Ishikawa (cell line): ENCODE measurements around the gene L2HGDH.

Source experiments
- CEBPB ChIP-seq: IDR thresholded peaks from 2 replicates; pipeline ENCODE4 v1.6.1; 2012
- CREB1 ChIP-seq: IDR thresholded peaks from 2 replicates; pipeline ENCODE4 v1.6.1; 2012; ENCODE audit warnings: low read depth
- EGR1 ChIP-seq: IDR thresholded peaks from 2 replicates; pipeline ENCODE4 v1.6.1; 2012
- EP300 ChIP-seq: IDR thresholded peaks from 2 replicates; pipeline ENCODE4 v1.6.1; 2012; ENCODE audit warnings: borderline replicate concordance
- FOXM1 ChIP-seq: IDR thresholded peaks from 2 replicates; pipeline ENCODE4 v1.6.1; 2012; ENCODE audit warnings: low read depth, borderline replicate concordance
- NFIC ChIP-seq: IDR thresholded peaks from 2 replicates; pipeline ENCODE4 v1.6.1; 2012
- RAD21 ChIP-seq: IDR thresholded peaks from 2 replicates; pipeline ENCODE4 v1.6.1; 2012; ENCODE audit warnings: low read depth
- REST ChIP-seq: IDR thresholded peaks from 2 replicates; pipeline ENCODE4 v1.6.1; 2012; ENCODE audit warnings: low read depth, mild to moderate bottlenecking
- TAF1 ChIP-seq: IDR thresholded peaks from 2 replicates; pipeline ENCODE4 v1.6.1; 2012; ENCODE audit warnings: low read depth, mild to moderate bottlenecking
- TCF12 ChIP-seq: IDR thresholded peaks from 2 replicates; pipeline ENCODE4 v1.6.1; 2012; ENCODE audit warnings: low read depth
- TEAD4 ChIP-seq: IDR thresholded peaks from 2 replicates; pipeline ENCODE4 v1.6.1; 2012
- YY1 ChIP-seq: IDR thresholded peaks from 2 replicates; pipeline ENCODE4 v1.6.1; 2012; ENCODE audit warnings: low read depth
- ZBTB7A ChIP-seq: IDR thresholded peaks from 2 replicates; pipeline ENCODE4 v1.6.1; 2012; ENCODE audit warnings: low read depth
- TF ChIP-seq, protein P1 (sequence below): IDR thresholded peaks from 2 replicates; pipeline ENCODE4 v1.6.1; 2012
- TF ChIP-seq, protein P2 (sequence below): IDR thresholded peaks from 2 replicates; pipeline ENCODE4 v1.6.1; 2012

Gene L2HGDH

GRCh38 chr14:50288146-50288545, 23.9 kb downstream of the L2HGDH start:
- TF ChIP-seq EP300 (no peak), YY1 (no peak), CREB1 (no peak), TAF1 (no peak), ZBTB7A (no peak)
- TF ChIP-seq, protein P1, sequence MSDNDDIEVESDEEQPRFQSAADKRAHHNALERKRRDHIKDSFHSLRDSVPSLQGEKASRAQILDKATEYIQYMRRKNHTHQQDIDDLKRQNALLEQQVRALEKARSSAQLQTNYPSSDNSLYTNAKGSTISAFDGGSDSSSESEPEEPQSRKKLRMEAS, result no peak

DNA sequence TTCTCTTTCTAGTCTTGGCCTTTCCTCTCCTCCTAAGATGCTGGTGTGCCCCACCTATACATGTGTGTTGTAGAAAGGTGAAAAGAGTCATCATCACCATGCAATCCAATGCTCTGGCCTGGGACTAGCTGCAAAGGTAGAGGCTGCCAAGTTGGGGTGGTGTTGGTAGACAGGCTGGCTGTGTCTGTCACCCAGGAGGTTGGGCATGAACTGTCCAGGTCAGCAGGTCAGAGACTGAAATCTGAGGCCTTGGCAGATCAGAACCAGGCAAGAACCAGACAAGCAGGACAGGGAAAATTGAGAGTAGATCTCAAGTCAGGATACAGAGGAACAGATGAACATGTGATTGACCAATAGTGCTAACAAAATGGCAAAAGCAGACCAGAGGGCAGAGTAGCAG, 26.2 kb downstream of the L2HGDH start:
- TF ChIP-seq YY1, result no peak
- TF ChIP-seq REST, result no peak
- no peak for TF ChIP-seq EGR1
- TF ChIP-seq NFIC, result no peak
- no peak for TF ChIP-seq ZBTB7A
- TF ChIP-seq TAF1, result no peak
- TF ChIP-seq FOXM1, result no peak
- TF ChIP-seq TCF12, result no peak
- TF ChIP-seq CEBPB, result no peak
- no peak for TF ChIP-seq CREB1
- no peak for TF ChIP-seq EP300
- no peak for TF ChIP-seq RAD21
- TF ChIP-seq, protein P2, sequence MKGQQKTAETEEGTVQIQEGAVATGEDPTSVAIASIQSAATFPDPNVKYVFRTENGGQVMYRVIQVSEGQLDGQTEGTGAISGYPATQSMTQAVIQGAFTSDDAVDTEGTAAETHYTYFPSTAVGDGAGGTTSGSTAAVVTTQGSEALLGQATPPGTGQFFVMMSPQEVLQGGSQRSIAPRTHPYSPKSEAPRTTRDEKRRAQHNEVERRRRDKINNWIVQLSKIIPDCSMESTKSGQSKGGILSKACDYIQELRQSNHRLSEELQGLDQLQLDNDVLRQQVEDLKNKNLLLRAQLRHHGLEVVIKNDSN, result no peak
- TF ChIP-seq, protein P1, result no peak
- TF ChIP-seq TEAD4, result no peak

GRCh38 chr14:50272498-50272897, 39.5 kb downstream of the L2HGDH start:
- TF ChIP-seq YY1 (no peak), CREB1 (no peak), RAD21 (no peak)

- TF ChIP-seq FOXM1, result no peak
- no peak for TF ChIP-seq EGR1
- no peak for TF ChIP-seq REST
- TF ChIP-seq EP300, result no peak
- TF ChIP-seq YY1, result no peak
- TF ChIP-seq NFIC, result no peak
- no peak for TF ChIP-seq RAD21
- TF ChIP-seq CEBPB, result no peak
- no peak for TF ChIP-seq TAF1
- TF ChIP-seq, protein P2, result no peak
- TF ChIP-seq, protein P1, result no peak
- TF ChIP-seq CREB1, result no peak
- no peak for TF ChIP-seq TCF12
- no peak for TF ChIP-seq TEAD4
- no peak for TF ChIP-seq ZBTB7A
Measured at GRCh38 chr14:50270932-50271331, 41.1 kb downstream of the L2HGDH start.

DNA sequence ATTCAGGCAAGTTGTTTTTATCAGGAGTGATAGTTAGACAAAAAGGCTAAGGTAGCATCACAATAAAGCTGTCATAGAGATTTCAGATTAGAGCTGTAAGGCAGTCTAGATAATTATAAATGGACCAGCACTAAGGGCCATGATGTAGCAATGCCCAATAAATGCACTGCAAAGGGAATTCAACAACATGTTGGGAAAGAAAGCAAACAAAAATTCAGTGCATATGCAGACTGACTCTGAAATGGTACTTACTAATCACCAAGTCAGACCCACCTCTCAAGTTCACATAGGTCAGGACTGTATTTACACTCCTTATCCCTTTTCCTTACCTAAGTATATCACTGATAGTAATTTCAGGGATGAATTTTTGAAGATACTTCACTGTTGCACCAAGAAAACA, 47.0 kb downstream of the L2HGDH start:
- TF ChIP-seq TEAD4, result no peak
- TF ChIP-seq EP300, result no peak
- no peak for TF ChIP-seq YY1
- TF ChIP-seq CREB1, result no peak

- TF ChIP-seq CEBPB (no peak), EP300 (no peak), NFIC (no peak), CREB1 (no peak)
Measured at GRCh38 chr14:50263321-50263720, 48.7 kb downstream of the L2HGDH start.

GRCh38 chr14:50262865-50263264, 49.2 kb downstream of the L2HGDH start:
- TF ChIP-seq EP300 (no peak), YY1 (no peak), TEAD4 (no peak), RAD21 (no peak), ZBTB7A (no peak), CREB1 (no peak), EGR1 (no peak), FOXM1 (no peak)
- TF ChIP-seq, protein P2, result no peak
